IMR-90 (cell line): Measurements from ENCODE around the gene FOXO1. TPM values are rescaled to one million over a fixed set of nuclear protein-coding genes. Genes with fewer than 3 reads are reported as not detected.

Experiments
- ATAC-seq: fragments of 200-7000 bp; cut with Tn5 transposase; 2 replicates; pipeline ENCODE4 v1.9.1; 2020; ENCODE audit warnings: low read depth, mild to moderate bottlenecking, moderate library complexity
- BruUV-seq: library from RNA; stranded (reverse); fragments of 400-500 nt; replicated peaks from 2 replicates; lab custom pipeline; 2021; lab: Mats Ljungman, UMichigan
- CTCF ChIA-PET: fragments of 300-600 bp; formaldehyde crosslinking; extraction: SDS; loops from one replicate; lab custom pipeline; 2021; ENCODE audit warnings: antibody characterized with exemption; lab: Yijun Ruan, JAX
- POLR2A ChIA-PET: fragments of 300-600 bp; sonication (Branson Sonifier 250); formaldehyde crosslinking; loops from one replicate; lab custom pipeline; 2022; ENCODE audit warnings: antibody characterized with exemption; ENCODE audit not compliant: unreplicated experiment; lab: Charles Lee
- DNase-seq: peaks from one replicate; pipeline ENCODE4 v3.0.0; 2013
- H2AFZ ChIP-seq: replicated peaks from 2 replicates; pipeline ENCODE3; 2013; ENCODE audit warnings: low read length, mild to moderate bottlenecking; ENCODE audit not compliant: poor library complexity
- H2AK5ac ChIP-seq: 2 replicates; pipeline ENCODE4 v1.6.1; 2013; ENCODE audit warnings: low read depth, low read length, inconsistent platforms
- H2AK9ac ChIP-seq: replicated peaks from 2 replicates; pipeline ENCODE3; 2013; ENCODE audit warnings: mild to moderate bottlenecking, low read depth, low read length, moderate library complexity; ENCODE audit not compliant: poor library complexity
- H2BK120ac ChIP-seq: 2 replicates; pipeline ENCODE4 v1.6.1; 2013; ENCODE audit warnings: low read depth, low read length, inconsistent platforms
- H2BK15ac ChIP-seq: 3 replicates; pipeline ENCODE4 v1.6.1; 2013; ENCODE audit warnings: low read depth, low read length, inconsistent platforms
- H2BK20ac ChIP-seq: 2 replicates; pipeline ENCODE4 v1.6.1; 2013; ENCODE audit warnings: low read depth, mild to moderate bottlenecking, inconsistent platforms, low read length, moderate library complexity
- H2BK5ac ChIP-seq: 2 replicates; pipeline ENCODE4 v1.6.1; 2013; ENCODE audit warnings: mild to moderate bottlenecking, low read depth, low read length, inconsistent platforms; ENCODE audit not compliant: poor library complexity, severe bottlenecking
- H3K14ac ChIP-seq: replicated peaks from 2 replicates; pipeline ENCODE4 v1.6.1; 2013; ENCODE audit warnings: low read depth, low read length, inconsistent platforms
- H3K18ac ChIP-seq: 2 replicates; pipeline ENCODE4 v1.6.1; 2013; ENCODE audit warnings: low read depth, low read length, control low read depth
- H3K23ac ChIP-seq: 2 replicates; pipeline ENCODE4 v1.6.1; 2013; ENCODE audit warnings: low read depth, low read length, inconsistent platforms
- H3K27ac ChIP-seq: 2 replicates; pipeline ENCODE4 v1.5.1; 2013; ENCODE audit warnings: mild to moderate bottlenecking, control low read depth, low read length; ENCODE audit not compliant: insufficient read depth
- H3K27me3 ChIP-seq: 2 replicates; pipeline ENCODE4 v1.6.1; 2013; ENCODE audit warnings: low read length; ENCODE audit not compliant: control insufficient read depth, insufficient read depth
- H3K36me3 ChIP-seq: 2 replicates; pipeline ENCODE4 v1.6.1; 2013; ENCODE audit warnings: low read length, mixed read lengths; ENCODE audit not compliant: control insufficient read depth, insufficient read depth
- H3K4ac ChIP-seq: 2 replicates; pipeline ENCODE4 v1.6.1; 2013; ENCODE audit warnings: low read depth, low read length, inconsistent platforms
- H3K4me1 ChIP-seq: 2 replicates; pipeline ENCODE4 v1.6.1; 2013; ENCODE audit warnings: low read length, mixed read lengths; ENCODE audit not compliant: control insufficient read depth, insufficient read depth
- H3K4me2 ChIP-seq: 2 replicates; pipeline ENCODE4 v1.6.1; 2013; ENCODE audit warnings: low read depth, mild to moderate bottlenecking, control low read depth, low read length, moderate library complexity
- H3K4me3 ChIP-seq: 2 replicates; pipeline ENCODE4 v1.5.1; 2013; ENCODE audit warnings: low read depth, mild to moderate bottlenecking, control low read depth, low read length, moderate library complexity; ENCODE audit not compliant: insufficient read depth
- H3K56ac ChIP-seq: 2 replicates; pipeline ENCODE4 v1.6.1; 2013; ENCODE audit warnings: low read length, inconsistent platforms; ENCODE audit not compliant: insufficient read depth; ENCODE audit errors: extremely low read depth
- H3K79me1 ChIP-seq, 2 experiments: 2 replicates each; pipeline ENCODE4 v1.6.1; 2013; ENCODE audit warnings: low read length in 2 of 2, inconsistent platforms in 1 of 2, low read depth in 1 of 2
- H3K9ac ChIP-seq: 2 replicates; pipeline ENCODE4 v1.6.1; 2013; ENCODE audit warnings: low read depth, low read length, control low read depth
- H3K9me1 ChIP-seq: 2 replicates; pipeline ENCODE4 v1.6.1; 2013; ENCODE audit warnings: low read length, inconsistent platforms; ENCODE audit not compliant: insufficient read depth
- H3K9me3 ChIP-seq: 2 replicates; pipeline ENCODE4 v1.6.1; 2013; ENCODE audit warnings: low read length; ENCODE audit not compliant: control insufficient read depth, insufficient read depth
- H4K20me1 ChIP-seq: 2 replicates; pipeline ENCODE4 v1.6.1; 2013; ENCODE audit warnings: low read length, inconsistent platforms; ENCODE audit not compliant: insufficient read depth
- H4K5ac ChIP-seq: 2 replicates; pipeline ENCODE4 v1.6.1; 2013; ENCODE audit warnings: mild to moderate bottlenecking, low read depth, low read length, control low read depth
- H4K8ac ChIP-seq, 2 experiments: 2 replicates each; pipeline ENCODE4 v1.6.1; 2013; ENCODE audit warnings: low read depth in 2 of 2, low read length in 2 of 2, control low read depth in 1 of 2, inconsistent platforms in 1 of 2
- H4K91ac ChIP-seq: 2 replicates; pipeline ENCODE4 v1.6.1; 2013; ENCODE audit warnings: low read depth, low read length, inconsistent platforms; ENCODE audit not compliant: insufficient read depth
- FOS ChIP-seq: fragments of 150-350 bp; IDR thresholded peaks from 2 replicates; pipeline ENCODE4 v1.6.1; 2016; ENCODE audit warnings: low read depth, low read length
- MAFK ChIP-seq: IDR thresholded peaks from 2 replicates; pipeline ENCODE4 v1.6.1; 2012; ENCODE audit warnings: low read depth, low read length, improper control_type of control experiment
- MXI1 ChIP-seq: IDR thresholded peaks from 2 replicates; pipeline ENCODE4 v1.6.1; 2012; ENCODE audit warnings: low read depth, mild to moderate bottlenecking, low read length, moderate library complexity, borderline replicate concordance
- USF2 ChIP-seq: fragments of 150-350 bp; IDR thresholded peaks from 2 replicates; pipeline ENCODE4 v1.6.1; 2017; ENCODE audit warnings: mild to moderate bottlenecking, antibody characterized with exemption, low read length, low read depth
- WGBS, 2 experiments: methylation state at CpG; one replicate each; pipeline versions ENCODE4 v1.1.5 to v1.1.7; 2013; ENCODE audit warnings: missing lambda C conversion rate in 2 of 2; ENCODE audit not compliant: insufficient read length in 1 of 2; ENCODE audit errors: extremely low coverage in 2 of 2; 5-methylcytosine and 5-hydroxymethylcytosine counted together
- dilution Hi-C: fragments of 300-500 bp; cut with HindIII; formaldehyde crosslinking; loops from one replicate; pipeline ENCODE4 v1.14.3; 2018; ENCODE audit warnings: low sequenced_read_pairs; ENCODE audit not compliant: unreplicated experiment
- in situ Hi-C: fragments of 300-500 bp; cut with MboI; formaldehyde crosslinking; loops from 3 replicates; pipeline ENCODE4 v1.14.3; 2019; ENCODE audit warnings: low sequenced_read_pairs, inconsistent platforms, mixed read lengths
- intact Hi-C: fragments of 100-400 bp; cut with micrococcal nuclease; formaldehyde crosslinking; loops from 2 replicates; pipeline ENCODE4 v1.10.0; 2022
- polyA plus RNA-seq, 3 experiments: library from polyadenylated mRNA; depleted of rRNA; stranded (reverse); fragments of >200 nt; gene quantifications; 2 replicates each; pipeline ENCODE4 v1.2.3, GENCODE V29; 2012; ENCODE audit warnings: low replicate concordance in 1 of 3
- total RNA-seq: library from RNA; depleted of rRNA; stranded (reverse); fragments of >200 nt; gene quantifications from 2 replicates; pipeline ENCODE4 v1.2.3, GENCODE V29; 2012

The FOXO1 gene
- total and polyA plus RNA-seq, 2 of the 4 experiments (the other 2 are of a cell fraction): 0.12 to 0.18 TPM

- H2AK5ac ChIP-seq: no peak overlapping the region
- ChIA-PET CTCF (interaction anchor here (0.6 kb wide), 1 partner anchor 535 kb away, joined by 3 read pairs; no protein-coding TSS in a partner anchor), POLR2A (no interaction called here)
- H4K91ac ChIP-seq: no peak overlapping the region
- H3K23ac ChIP-seq: no peak overlapping the region; the same call in 1 of the 2 replicates
- no peaks in the 10 kb centered on the region for H3K79me1 ChIP-seq
- no peaks in the 10 kb centered on the region for H3K36me3 ChIP-seq
- no peak overlapping the region for H2BK5ac ChIP-seq
- H2BK120ac ChIP-seq: no peak overlapping the region
- in situ Hi-C loops: no loop called here
- H2AFZ ChIP-seq: peak overlapping the region; percentile 91
- H3K4ac ChIP-seq: no peak overlapping the region
- intact Hi-C loops: no loop called here
- no peak overlapping the region for H3K27ac ChIP-seq
- H3K14ac ChIP-seq: no peak overlapping the region
- H3K4me3 ChIP-seq: peak overlapping the region; percentile 87
- no peak overlapping the region for H2BK15ac ChIP-seq
- ATAC-seq: no peak
- no peak overlapping the region for H3K56ac ChIP-seq
- no peak overlapping the region for H3K18ac ChIP-seq
- H3K9ac ChIP-seq: no peak overlapping the region
- no peaks in the 10 kb centered on the region for H4K20me1 ChIP-seq
- H2BK20ac ChIP-seq: no peak overlapping the region
- H4K5ac ChIP-seq: no peak overlapping the region
- peaks cover 50% of the 10 kb centered on the region for H3K27me3 ChIP-seq
- DNase-seq: no peak
- H3K9me3 ChIP-seq: no peaks in the 10 kb centered on the region
- no peak overlapping the region for H4K8ac ChIP-seq
- H3K4me1 ChIP-seq: peaks cover 2% of the 10 kb centered on the region; the same call in 1 of the 2 replicates
- H3K9me1 ChIP-seq: no peaks in the 10 kb centered on the region
- TF ChIP-seq MXI1 (no peak), FOS (no peak), MAFK (no peak), USF2 (no peak)
- no peak overlapping the region for H2AK9ac ChIP-seq
- BruUV-seq: no TSS peak
- dilution Hi-C loops: no loop called here
- H3K4me2 ChIP-seq: peak overlapping the region; percentile 76
- 0% methylated on average over 41 of the region's 117 CpGs; no CpG with 5 or more reads in 1 of the 2 experiments for WGBS, 2 experiments
Observed at GRCh38 chr13:40665126-40666044, 1.1 kb downstream of the FOXO1 start.
